Stimulated activated CD4-positive, alpha-beta T cell treated with anti-CD3 and anti-CD28 coated beads, TNF-alpha, amount 100 ng/mL, for 48 hours (primary cell): Measurements from ENCODE around the gene SLC66A2.

Experiments used
- DNase-seq, 3 donors: peaks; one replicate each; pipeline ENCODE4 v3.0.0-alpha.2; 2020; ENCODE audit warnings: low read depth in 3 of 3

The SLC66A2 gene

GRCh38 chr18:79903071-79903635 lies 48.3 kb downstream of the SLC66A2 start:
- DNase-seq, result no peak

GRCh38 chr18:79902640-79903039 lies 48.8 kb downstream of the SLC66A2 start:
- no peak for DNase-seq

- DNase-seq, result no peak
Measured at GRCh38 chr18:79902075-79902474, 49.4 kb downstream of the SLC66A2 start.

- no peak for DNase-seq
Measured at GRCh38 chr18:79901665-79902064, 49.8 kb downstream of the SLC66A2 start.

- DNase-seq, result no peak
Measured at GRCh38 chr18:79900610-79901570, 50.6 kb downstream of the SLC66A2 start.

GRCh38 chr18:79899609-79900445 lies 51.6 kb downstream of the SLC66A2 start:
- DNase-seq, result no peak

- DNase-seq, result no peak
Measured at GRCh38 chr18:79898952-79899608, 52.4 kb downstream of the SLC66A2 start.

GRCh38 chr18:79897940-79898625 lies 53.4 kb downstream of the SLC66A2 start:
- DNase-seq, result no peak

GRCh38 chr18:79896738-79897137 lies 54.7 kb downstream of the SLC66A2 start:
- DNase-seq, result no peak

GRCh38 chr18:79890674-79891073 lies 60.8 kb downstream of the SLC66A2 start:
- peak in 1 of 3 donors; percentile 21 for DNase-seq

- no peak for DNase-seq
Measured at GRCh38 chr18:79889569-79889968, 61.9 kb downstream of the SLC66A2 start.

GRCh38 chr18:79888016-79888415 lies 63.4 kb downstream of the SLC66A2 start:
- DNase-seq, result no peak

- DNase-seq, result no peak
Measured at GRCh38 chr18:79887181-79888000, 64.1 kb downstream of the SLC66A2 start.

GRCh38 chr18:79884963-79885728 lies 66.3 kb downstream of the SLC66A2 start:
- DNase-seq, result no peak

GRCh38 chr18:79884294-79884962 lies 67.0 kb downstream of the SLC66A2 start:
- no peak for DNase-seq

GRCh38 chr18:79883461-79884293 lies 67.8 kb downstream of the SLC66A2 start:
- DNase-seq, result no peak

GRCh38 chr18:79882522-79883241 lies 68.8 kb downstream of the SLC66A2 start:
- no peak for DNase-seq
